Measurements from ENCODE around the gene BDKRB2. TPM values are rescaled to one million over a fixed set of nuclear protein-coding genes. Genes with fewer than 3 reads are reported as not detected.

BDKRB2 gene
- total RNA-seq, 2 experiments from 2014 or later = not detected

GRCh38 chr14:96221841-96222240 is 17.2 kb downstream of the BDKRB2 start:
- CTCF ChIA-PET = no interaction called here
- H3K4me1 Mint-ChIP-seq (ENCODE audit: low read depth) = no peaks in the 10 kb centered on the region
- no peak for DNase-seq
- H3K4me3 Mint-ChIP-seq = no peak overlapping the region
- no peaks in the 10 kb centered on the region for H3K36me3 Mint-ChIP-seq (ENCODE audit: low read depth)
- H3K27me3 Mint-ChIP-seq (ENCODE audit: low read depth) = peaks cover 3% of the 10 kb centered on the region
- no peak for ATAC-seq
- POLR2A ChIA-PET = no interaction called here
- H3K27ac Mint-ChIP-seq = no peak overlapping the region
- H3K9me3 Mint-ChIP-seq (ENCODE audit: insufficient read depth) = no peaks in the 10 kb centered on the region

- DNase-seq = no peak
- ATAC-seq = no peak
- Mint-ChIP-seq H3K9me3 (ENCODE audit: insufficient read depth) (no peaks in the 10 kb centered on the region), H3K27me3 (ENCODE audit: low read depth) (peaks cover 3% of the 10 kb centered on the region), H3K4me1 (ENCODE audit: low read depth) (no peaks in the 10 kb centered on the region), H3K4me3 (no peak overlapping the region), H3K27ac (no peak overlapping the region), H3K36me3 (ENCODE audit: low read depth) (no peaks in the 10 kb centered on the region)
- ChIA-PET POLR2A (no interaction called here), CTCF (no interaction called here)
These were observed 19.9 kb downstream of the BDKRB2 start for GRCh38 chr14:96224480-96225096.

DNA sequence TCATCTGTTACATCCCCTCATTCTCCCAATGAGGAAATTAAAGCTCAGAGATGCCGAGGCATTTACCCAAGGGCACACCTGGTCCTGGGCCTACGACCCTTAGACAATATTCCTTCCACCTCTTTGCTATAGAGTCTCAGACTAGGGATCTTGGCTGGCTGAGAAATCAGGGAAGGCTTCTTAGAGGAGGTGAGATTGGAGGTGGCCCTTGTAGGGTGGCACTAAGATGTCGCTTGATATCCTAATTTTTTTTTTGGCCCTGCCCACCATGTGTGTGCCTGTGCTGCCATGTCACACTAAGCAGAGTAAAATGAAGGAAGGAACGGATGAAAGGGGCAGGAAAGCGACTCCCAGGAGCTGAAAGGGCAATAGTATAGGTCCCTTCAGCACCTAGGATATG is 20.6 kb downstream of the BDKRB2 start:
- peaks cover 3% of the 10 kb centered on the region for H3K27me3 Mint-ChIP-seq (ENCODE audit: low read depth)
- no peak overlapping the region for H3K27ac Mint-ChIP-seq
- ATAC-seq (no peak), DNase-seq (no peak)
- no peaks in the 10 kb centered on the region for H3K36me3 Mint-ChIP-seq (ENCODE audit: low read depth)
- H3K4me1 Mint-ChIP-seq (ENCODE audit: low read depth) = no peaks in the 10 kb centered on the region
- H3K9me3 Mint-ChIP-seq (ENCODE audit: insufficient read depth) = no peaks in the 10 kb centered on the region
- no peak overlapping the region for H3K4me3 Mint-ChIP-seq
- ChIA-PET POLR2A (no interaction called here), CTCF (no interaction called here)

GRCh38 chr14:96225745-96226151 is 21.1 kb downstream of the BDKRB2 start:
- Mint-ChIP-seq H3K27me3 (ENCODE audit: low read depth) (peaks cover 3% of the 10 kb centered on the region), H3K4me1 (ENCODE audit: low read depth) (no peaks in the 10 kb centered on the region), H3K27ac (no peak overlapping the region), H3K9me3 (ENCODE audit: insufficient read depth) (no peaks in the 10 kb centered on the region), H3K36me3 (ENCODE audit: low read depth) (no peaks in the 10 kb centered on the region), H3K4me3 (no peak overlapping the region)
- POLR2A ChIA-PET = no interaction called here
- DNase-seq (no peak), ATAC-seq (no peak)
- CTCF ChIA-PET = no interaction called here

- Mint-ChIP-seq H3K27ac (no peak overlapping the region), H3K27me3 (ENCODE audit: low read depth) (peaks cover 3% of the 10 kb centered on the region), H3K9me3 (ENCODE audit: insufficient read depth) (no peaks in the 10 kb centered on the region), H3K4me1 (ENCODE audit: low read depth) (no peaks in the 10 kb centered on the region), H3K36me3 (ENCODE audit: low read depth) (no peaks in the 10 kb centered on the region), H3K4me3 (no peak overlapping the region)
- no peak for ATAC-seq
- ChIA-PET CTCF (no interaction called here), POLR2A (no interaction called here)
- DNase-seq = no peak
These were observed 22.8 kb downstream of the BDKRB2 start for GRCh38 chr14:96227428-96227827.

GRCh38 chr14:96229315-96229714 is 24.7 kb downstream of the BDKRB2 start:
- ATAC-seq (no peak), DNase-seq (no peak)
- no peaks in the 10 kb centered on the region for H3K4me1 Mint-ChIP-seq (ENCODE audit: low read depth)
- CTCF ChIA-PET = no interaction called here
- no peaks in the 10 kb centered on the region for H3K36me3 Mint-ChIP-seq (ENCODE audit: low read depth)
- H3K9me3 Mint-ChIP-seq (ENCODE audit: insufficient read depth) = no peaks in the 10 kb centered on the region
- no peak overlapping the region for H3K27ac Mint-ChIP-seq
- H3K27me3 Mint-ChIP-seq (ENCODE audit: low read depth) = no peaks in the 10 kb centered on the region
- POLR2A ChIA-PET = no interaction called here
- no peak overlapping the region for H3K4me3 Mint-ChIP-seq

DNA sequence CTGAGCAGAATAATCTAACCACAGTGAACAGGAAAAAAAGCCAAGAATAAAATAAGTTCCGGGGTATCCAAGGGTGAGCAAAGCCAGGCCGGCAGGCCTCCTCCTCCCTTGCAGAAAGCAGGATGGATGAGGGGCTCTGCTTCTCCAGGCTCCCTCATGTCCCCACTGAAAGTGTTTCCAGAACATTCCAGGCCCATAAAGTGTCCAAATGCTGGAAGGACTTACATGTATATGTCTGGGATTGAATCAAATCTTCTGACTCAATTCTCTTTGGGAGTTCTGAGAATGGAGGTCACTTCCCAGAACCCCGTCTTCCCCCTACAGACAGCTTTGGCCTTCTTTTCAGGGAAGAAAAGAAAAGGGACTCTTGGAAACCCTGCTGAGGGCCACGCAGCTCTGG is 26.4 kb downstream of the BDKRB2 start:
- Mint-ChIP-seq H3K4me1 (ENCODE audit: low read depth) (no peaks in the 10 kb centered on the region), H3K4me3 (no peak overlapping the region), H3K27ac (no peak overlapping the region), H3K9me3 (ENCODE audit: insufficient read depth) (no peaks in the 10 kb centered on the region), H3K36me3 (ENCODE audit: low read depth) (no peaks in the 10 kb centered on the region), H3K27me3 (ENCODE audit: low read depth) (no peaks in the 10 kb centered on the region)
- POLR2A ChIA-PET = no interaction called here
- no peak for ATAC-seq
- CTCF ChIA-PET = no interaction called here
- DNase-seq = no peak

DNA sequence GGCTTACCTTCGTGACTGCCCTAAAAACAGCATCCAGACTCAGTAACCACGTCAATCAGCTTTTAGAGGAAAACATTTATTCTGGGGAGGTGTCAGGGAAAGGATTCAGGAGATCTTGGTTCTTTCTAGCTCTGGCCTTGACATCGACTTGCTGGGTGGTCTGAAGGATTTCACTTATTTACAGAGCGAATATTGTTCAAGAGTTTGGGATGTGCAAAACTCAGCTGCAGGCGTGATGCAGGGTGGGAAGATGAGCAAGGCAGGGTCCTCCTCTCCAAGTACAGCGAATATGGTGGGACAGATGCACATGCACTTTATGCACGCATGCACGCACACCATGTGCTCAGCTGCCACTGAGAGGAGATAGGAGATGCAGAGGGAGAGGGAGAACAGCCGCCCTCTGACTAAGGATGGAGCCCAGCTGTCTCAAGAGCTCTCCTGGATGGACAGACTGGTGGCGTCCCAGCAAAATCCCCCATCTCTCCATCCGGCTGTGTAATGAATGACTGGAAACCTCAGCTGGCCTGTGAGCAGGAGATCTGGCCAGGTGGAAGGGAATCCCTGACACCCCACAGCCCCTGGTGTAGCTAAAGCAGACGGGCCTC is 27.0 kb downstream of the BDKRB2 start:
- Mint-ChIP-seq H3K4me3 (no peak overlapping the region), H3K9me3 (ENCODE audit: insufficient read depth) (no peaks in the 10 kb centered on the region), H3K27me3 (ENCODE audit: low read depth) (peaks cover 4% of the 10 kb centered on the region), H3K27ac (no peak overlapping the region), H3K36me3 (ENCODE audit: low read depth) (no peaks in the 10 kb centered on the region), H3K4me1 (ENCODE audit: low read depth) (no peaks in the 10 kb centered on the region)
- ChIA-PET POLR2A (no interaction called here), CTCF (no interaction called here)
- ATAC-seq = no peak
- DNase-seq = no peak

- ATAC-seq (no peak), DNase-seq (no peak)
- Mint-ChIP-seq H3K36me3 (ENCODE audit: low read depth) (no peaks in the 10 kb centered on the region), H3K4me3 (no peak overlapping the region), H3K27ac (no peak overlapping the region), H3K9me3 (ENCODE audit: insufficient read depth) (no peaks in the 10 kb centered on the region), H3K4me1 (ENCODE audit: low read depth) (no peaks in the 10 kb centered on the region), H3K27me3 (ENCODE audit: low read depth) (peaks cover 4% of the 10 kb centered on the region)
- CTCF ChIA-PET = no interaction called here
- POLR2A ChIA-PET = no interaction called here
These were observed 27.9 kb downstream of the BDKRB2 start for GRCh38 chr14:96232506-96232905.

DNA sequence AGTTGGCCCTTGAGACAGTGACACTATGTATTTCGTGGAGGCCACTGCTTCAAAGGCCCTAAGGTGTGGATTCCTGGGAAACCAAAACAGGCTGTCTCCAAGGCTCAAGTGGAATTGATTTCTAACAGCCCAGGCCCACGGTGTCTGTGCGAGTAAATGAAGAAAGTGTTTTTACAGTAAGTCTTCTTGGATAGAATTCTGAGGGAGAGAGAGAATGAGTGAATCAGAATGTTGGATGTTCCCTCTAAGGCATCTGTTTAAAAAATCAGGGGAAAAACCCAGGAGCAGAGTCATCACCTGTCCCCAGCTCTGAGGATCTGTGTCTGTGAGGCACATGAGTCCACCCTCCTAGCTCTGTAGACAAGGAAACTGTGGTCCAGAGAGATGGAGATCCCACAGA is 29.0 kb downstream of the BDKRB2 start:
- H3K36me3 Mint-ChIP-seq (ENCODE audit: low read depth) = no peaks in the 10 kb centered on the region
- H3K27ac Mint-ChIP-seq = no peak overlapping the region
- ATAC-seq (no peak), DNase-seq (no peak)
- ChIA-PET CTCF (no interaction called here), POLR2A (no interaction called here)
- H3K9me3 Mint-ChIP-seq (ENCODE audit: insufficient read depth) = no peaks in the 10 kb centered on the region
- no peak overlapping the region for H3K4me3 Mint-ChIP-seq
- H3K4me1 Mint-ChIP-seq (ENCODE audit: low read depth) = no peaks in the 10 kb centered on the region
- peaks cover 4% of the 10 kb centered on the region for H3K27me3 Mint-ChIP-seq (ENCODE audit: low read depth)

- ChIA-PET POLR2A (no interaction called here), CTCF (interaction anchor here (1.2 kb wide), 1 partner anchor 41 kb away, joined by 3 read pairs; no protein-coding TSS in a partner anchor)
- H3K4me1 Mint-ChIP-seq (ENCODE audit: low read depth) = no peaks in the 10 kb centered on the region
- no peak for ATAC-seq
- H3K36me3 Mint-ChIP-seq (ENCODE audit: low read depth) = no peaks in the 10 kb centered on the region
- H3K27me3 Mint-ChIP-seq (ENCODE audit: low read depth) = peaks cover 4% of the 10 kb centered on the region
- H3K9me3 Mint-ChIP-seq (ENCODE audit: insufficient read depth) = no peaks in the 10 kb centered on the region
- H3K4me3 Mint-ChIP-seq = no peak overlapping the region
- DNase-seq = no peak
- H3K27ac Mint-ChIP-seq = no peak overlapping the region
These were observed 30.8 kb downstream of the BDKRB2 start for GRCh38 chr14:96235426-96235825.

- DNase-seq = no peak
- Mint-ChIP-seq H3K4me3 (no peak overlapping the region), H3K27ac (no peak overlapping the region), H3K36me3 (ENCODE audit: low read depth) (no peaks in the 10 kb centered on the region), H3K4me1 (ENCODE audit: low read depth) (no peaks in the 10 kb centered on the region), H3K27me3 (ENCODE audit: low read depth) (peaks cover 4% of the 10 kb centered on the region), H3K9me3 (ENCODE audit: insufficient read depth) (no peaks in the 10 kb centered on the region)
- no peak for ATAC-seq
- ChIA-PET CTCF (no interaction called here), POLR2A (no interaction called here)
These were observed 33.0 kb downstream of the BDKRB2 start for GRCh38 chr14:96237641-96238040.

DNA sequence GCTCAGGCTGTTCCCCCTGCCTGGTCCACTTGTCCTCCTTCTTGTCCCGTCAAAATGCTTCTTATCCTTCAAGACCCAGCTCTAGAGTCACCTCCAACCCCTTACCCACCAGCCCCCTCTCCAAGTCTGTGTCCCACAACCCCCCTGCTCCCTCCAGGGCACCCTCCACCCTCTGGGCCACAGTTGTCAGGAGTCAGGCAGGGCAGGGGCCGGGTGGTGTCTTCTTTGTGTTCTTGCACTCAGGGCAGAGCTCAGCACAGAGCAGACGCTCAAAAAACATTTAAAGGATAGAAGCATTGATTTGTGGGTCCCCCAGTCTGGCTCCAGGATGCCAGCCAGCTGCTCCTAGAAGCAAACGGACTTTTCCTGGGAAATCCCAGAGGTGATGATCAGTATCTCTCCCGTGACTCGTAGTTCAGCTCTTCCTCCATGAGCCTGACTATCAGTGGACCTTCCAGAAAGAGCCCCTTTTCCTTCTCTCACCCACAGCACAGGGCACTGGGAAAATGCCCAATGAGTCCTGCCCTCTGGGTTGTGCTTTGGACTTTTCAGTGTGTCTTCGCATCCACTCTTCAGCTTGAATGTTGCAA is 34.1 kb downstream of the BDKRB2 start:
- Mint-ChIP-seq H3K4me1 (ENCODE audit: low read depth) (no peaks in the 10 kb centered on the region), H3K27me3 (ENCODE audit: low read depth) (peaks cover 4% of the 10 kb centered on the region), H3K4me3 (no peak overlapping the region), H3K27ac (no peak overlapping the region), H3K36me3 (ENCODE audit: low read depth) (no peaks in the 10 kb centered on the region), H3K9me3 (ENCODE audit: insufficient read depth) (no peaks in the 10 kb centered on the region)
- POLR2A ChIA-PET = no interaction called here
- no peak for ATAC-seq
- DNase-seq = no peak
- CTCF ChIA-PET = no interaction called here

All from activated CD8-positive, alpha-beta T cell treated with anti-CD3 and anti-CD28 coated beads, Interleukin-2, amount 10 ng/mL, durations not matched to agents 7 days and 5 days (primary cell).